Hepatocyte (in vitro differentiated cells): ENCODE measurements around the gene CRHR1. TPM values are rescaled to one million over a fixed set of nuclear protein-coding genes. Genes with fewer than 3 reads are reported as not detected.

Experiments
- DNase-seq: peaks from one replicate; pipeline ENCODE4 v3.0.0-alpha.2; 2016; ENCODE audit warnings: low spot score
- H2AFZ ChIP-seq: fragments of 200-600 bp; sonication (generic); 2 replicates; pipeline ENCODE4 v1.6.0; 2016; ENCODE audit warnings: antibody characterized with exemption, mild to moderate bottlenecking
- H3K27ac ChIP-seq: fragments of 200-600 bp; sonication (generic); 2 replicates; pipeline ENCODE4 v1.5.1; 2016; ENCODE audit warnings: mild to moderate bottlenecking
- H3K27me3 ChIP-seq: fragments of 200-600 bp; sonication (generic); 2 replicates; pipeline ENCODE4 v1.6.1; 2016
- H3K36me3 ChIP-seq: fragments of 200-600 bp; sonication (generic); replicated peaks from 2 replicates; pipeline ENCODE4 v1.5.1; 2016; ENCODE audit warnings: low read depth; ENCODE audit not compliant: insufficient read depth
- H3K4me1 ChIP-seq: fragments of 200-600 bp; sonication (generic); 2 replicates; pipeline ENCODE4 v1.5.1; 2016; ENCODE audit warnings: mild to moderate bottlenecking, moderate library complexity; ENCODE audit not compliant: insufficient read depth
- H3K4me2 ChIP-seq: fragments of 200-600 bp; sonication (generic); 2 replicates; pipeline ENCODE4 v1.6.0; 2016
- H3K4me3 ChIP-seq: fragments of 200-600 bp; sonication (generic); 2 replicates; pipeline ENCODE4 v1.5.1; 2016; ENCODE audit warnings: mild to moderate bottlenecking
- H3K79me2 ChIP-seq: fragments of 200-600 bp; sonication (generic); 2 replicates; pipeline ENCODE4 v1.6.0; 2017; ENCODE audit warnings: mild to moderate bottlenecking
- H3K9me2 ChIP-seq: fragments of 200-600 bp; sonication (generic); replicated peaks from 2 replicates; pipeline ENCODE4 v1.6.0; 2017; ENCODE audit warnings: mild to moderate bottlenecking; ENCODE audit not compliant: insufficient read depth
- H3K9me3 ChIP-seq: fragments of 200-600 bp; sonication (generic); 2 replicates; pipeline ENCODE4 v1.5.1; 2016; ENCODE audit warnings: low read depth, mild to moderate bottlenecking
- H4K20me1 ChIP-seq: fragments of 200-600 bp; sonication (generic); 2 replicates; pipeline ENCODE4 v1.6.0; 2016; ENCODE audit warnings: mild to moderate bottlenecking; ENCODE audit not compliant: insufficient read depth, poor library complexity, severe bottlenecking
- EZH2 ChIP-seq: fragments of 200-600 bp; sonication (generic); IDR thresholded peaks from 2 replicates; pipeline ENCODE4 v1.6.1; 2016; ENCODE audit warnings: antibody characterized with exemption, mild to moderate bottlenecking, borderline replicate concordance
- EZH2phosphoT487 ChIP-seq: fragments of 200-600 bp; sonication (generic); IDR thresholded peaks from one replicate; pipeline ENCODE4 v1.6.1; 2018; ENCODE audit warnings: antibody characterized with exemption, mild to moderate bottlenecking, low read depth, moderate library complexity; ENCODE audit not compliant: unreplicated experiment, severe bottlenecking
- WGBS: methylation state at CpG from one replicate; pipeline ENCODE4 v1.1.6; 2016; ENCODE audit warnings: low lambda C conversion rate; ENCODE audit errors: missing lambda C conversion rate; 5-methylcytosine and 5-hydroxymethylcytosine counted together
- polyA plus RNA-seq: library from polyadenylated mRNA; unstranded; fragments of >200 nt; fragmentation: Nextera tagmentation; extraction: Ambion mirVana; gene quantifications from 2 replicates; pipeline ENCODE4 v1.2.1, GENCODE V29; 2016
- total RNA-seq: library from RNA; depleted of rRNA; stranded (reverse); fragments of >200 nt; gene quantifications from 2 replicates; pipeline ENCODE4 v1.2.3, GENCODE V29; 2014
- TF ChIP-seq, protein P1 (sequence below): fragments of 200-600 bp; sonication (generic); IDR thresholded peaks from 2 replicates; pipeline ENCODE4 v1.5.1; 2016; ENCODE audit warnings: antibody characterized with exemption, mild to moderate bottlenecking; ENCODE audit not compliant: poor library complexity

CRHR1 gene
- total and polyA plus RNA-seq, 2 experiments from 2014 or later: not detected

DNA sequence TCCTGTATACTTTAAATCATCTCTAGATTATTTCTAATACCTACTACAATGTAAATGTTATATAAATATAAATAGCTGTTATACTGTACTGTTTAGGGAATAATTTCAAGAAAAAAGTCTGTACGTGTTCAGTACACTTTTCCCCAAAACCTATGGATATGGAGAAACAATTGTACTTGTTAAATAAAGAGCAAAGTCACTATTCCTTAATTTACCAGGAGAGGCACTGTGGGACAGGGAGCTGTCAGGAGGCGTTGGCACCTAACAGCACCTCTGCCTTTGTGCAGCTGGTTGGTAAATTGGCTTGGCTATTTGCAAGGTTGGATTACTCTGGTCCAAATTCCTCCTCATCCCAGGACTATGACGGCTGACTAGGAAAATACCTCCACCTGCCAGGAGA lies 28.0 kb downstream of the CRHR1 start:
- Histone ChIP-seq H3K79me2 (no peaks in the 10 kb centered on the region), H2AFZ (no peak overlapping the region), H3K27me3 (peaks cover 3% of the 10 kb centered on the region), H3K4me3 (no peak overlapping the region), H3K9me2 (no peaks in the 10 kb centered on the region), H3K27ac (no peak overlapping the region), H3K4me2 (no peak overlapping the region), H3K4me1 (no peaks in the 10 kb centered on the region), H3K9me3 (no peaks in the 10 kb centered on the region), H4K20me1 (no peaks in the 10 kb centered on the region), H3K36me3 (no peaks in the 10 kb centered on the region)
- TF ChIP-seq EZH2phosphoT487 (no peak), EZH2 (no peak)
- TF ChIP-seq, protein P1, sequence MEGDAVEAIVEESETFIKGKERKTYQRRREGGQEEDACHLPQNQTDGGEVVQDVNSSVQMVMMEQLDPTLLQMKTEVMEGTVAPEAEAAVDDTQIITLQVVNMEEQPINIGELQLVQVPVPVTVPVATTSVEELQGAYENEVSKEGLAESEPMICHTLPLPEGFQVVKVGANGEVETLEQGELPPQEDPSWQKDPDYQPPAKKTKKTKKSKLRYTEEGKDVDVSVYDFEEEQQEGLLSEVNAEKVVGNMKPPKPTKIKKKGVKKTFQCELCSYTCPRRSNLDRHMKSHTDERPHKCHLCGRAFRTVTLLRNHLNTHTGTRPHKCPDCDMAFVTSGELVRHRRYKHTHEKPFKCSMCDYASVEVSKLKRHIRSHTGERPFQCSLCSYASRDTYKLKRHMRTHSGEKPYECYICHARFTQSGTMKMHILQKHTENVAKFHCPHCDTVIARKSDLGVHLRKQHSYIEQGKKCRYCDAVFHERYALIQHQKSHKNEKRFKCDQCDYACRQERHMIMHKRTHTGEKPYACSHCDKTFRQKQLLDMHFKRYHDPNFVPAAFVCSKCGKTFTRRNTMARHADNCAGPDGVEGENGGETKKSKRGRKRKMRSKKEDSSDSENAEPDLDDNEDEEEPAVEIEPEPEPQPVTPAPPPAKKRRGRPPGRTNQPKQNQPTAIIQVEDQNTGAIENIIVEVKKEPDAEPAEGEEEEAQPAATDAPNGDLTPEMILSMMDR: no peak
- WGBS: 71% methylated on average over 3 of the region's 3 CpGs
- no peak for DNase-seq

DNA sequence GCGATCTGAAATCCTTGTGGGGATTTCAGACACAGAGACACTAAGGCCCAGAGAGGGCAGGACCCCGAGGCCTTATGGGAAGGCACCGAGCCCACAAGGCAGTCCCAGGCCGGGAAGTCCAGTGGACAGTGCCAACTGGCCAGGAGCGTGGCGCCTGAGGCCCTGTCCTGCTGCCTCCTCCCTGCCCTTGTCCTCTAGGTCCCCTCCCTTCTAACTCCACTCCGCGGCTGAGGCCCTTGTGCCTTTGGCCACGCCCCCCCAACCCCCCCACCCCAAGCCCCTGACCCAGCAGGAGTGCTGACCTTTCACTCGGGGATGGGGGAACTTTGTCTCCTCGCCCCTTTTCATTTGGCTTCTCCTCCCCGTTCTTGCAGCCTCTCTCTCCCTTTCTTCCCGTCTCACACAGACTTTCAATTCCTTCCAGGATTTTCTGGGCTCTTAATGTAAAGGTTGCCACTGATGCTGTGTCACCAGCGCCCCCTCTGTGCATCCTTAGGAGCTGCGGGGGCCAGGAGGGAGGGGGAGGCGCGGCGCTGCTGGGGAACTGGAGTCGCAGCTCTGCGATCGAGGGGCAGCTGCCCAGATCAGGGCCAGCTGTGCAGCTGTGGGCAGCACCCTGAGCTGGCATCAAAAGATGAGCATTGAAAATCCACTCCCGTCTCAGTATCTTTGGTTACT lies 29.1 kb downstream of the CRHR1 start:
- Histone ChIP-seq H2AFZ (no peak overlapping the region), H3K36me3 (no peaks in the 10 kb centered on the region), H3K27me3 (peaks cover 3% of the 10 kb centered on the region), H3K9me2 (no peaks in the 10 kb centered on the region), H3K4me2 (no peak overlapping the region), H3K27ac (no peak overlapping the region), H3K9me3 (no peaks in the 10 kb centered on the region), H3K4me1 (no peaks in the 10 kb centered on the region), H4K20me1 (no peaks in the 10 kb centered on the region), H3K4me3 (no peak overlapping the region), H3K79me2 (no peaks in the 10 kb centered on the region)
- no peak for DNase-seq
- TF ChIP-seq, protein P1: peak; percentile 35
- TF ChIP-seq EZH2: no peak
- 27% methylated on average over 17 of the region's 22 CpGs for WGBS

DNA sequence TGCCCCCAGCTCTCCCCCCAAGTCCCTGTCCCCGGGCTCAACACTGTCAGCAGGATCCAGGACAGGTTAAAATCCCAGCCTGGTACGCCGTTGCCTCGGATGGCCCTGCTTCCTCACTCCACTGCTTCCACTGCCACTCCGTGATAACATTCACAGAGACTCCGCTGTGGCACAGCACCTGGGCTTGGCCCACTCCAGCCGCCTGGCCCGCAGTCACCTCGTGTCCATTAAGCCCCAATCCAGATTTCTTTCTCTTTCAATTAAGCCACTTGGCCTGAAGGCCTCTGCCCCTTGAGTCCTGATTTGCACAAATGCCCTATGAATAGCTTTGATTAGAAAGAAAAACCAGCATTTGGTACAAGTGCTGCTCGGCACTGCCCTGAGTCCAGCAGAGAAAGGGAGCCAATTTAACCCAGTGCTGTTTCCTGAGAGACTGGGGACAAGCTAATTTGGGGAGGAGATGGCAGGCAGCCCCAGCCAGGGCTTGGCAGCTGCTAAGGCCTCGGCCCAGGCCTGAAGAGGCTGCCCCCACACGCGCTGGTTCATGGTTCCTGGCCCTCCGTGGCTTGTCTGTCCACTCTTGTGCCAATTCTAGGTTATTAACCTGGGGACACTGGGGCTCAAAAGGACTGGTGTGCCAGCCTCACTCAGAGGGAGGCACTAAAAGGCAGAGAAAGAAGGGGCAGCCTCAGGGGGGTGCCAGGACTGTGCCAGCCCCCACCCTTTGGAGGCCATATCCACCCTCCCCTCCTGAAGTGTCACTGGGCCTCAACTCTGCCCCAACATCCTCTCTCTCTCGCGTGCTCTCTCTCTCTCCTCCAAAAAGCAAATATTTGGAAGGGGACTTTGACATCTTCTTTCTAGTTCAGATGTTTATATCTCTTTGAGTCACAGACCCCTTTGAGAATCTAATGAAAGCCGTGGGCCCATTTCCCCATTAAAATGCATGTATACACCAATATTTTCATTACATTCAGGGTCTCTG lies 30.8 kb downstream of the CRHR1 start:
- Histone ChIP-seq H3K9me3 (no peaks in the 10 kb centered on the region), H3K27ac (no peak overlapping the region), H3K4me1 (no peaks in the 10 kb centered on the region), H3K9me2 (no peaks in the 10 kb centered on the region), H2AFZ (no peak overlapping the region), H3K79me2 (no peaks in the 10 kb centered on the region), H3K36me3 (no peaks in the 10 kb centered on the region), H3K4me3 (no peak overlapping the region), H4K20me1 (no peaks in the 10 kb centered on the region), H3K27me3 (peaks cover 3% of the 10 kb centered on the region), H3K4me2 (no peak overlapping the region)
- DNase-seq: no peak
- WGBS: 85% methylated on average over 17 of the region's 17 CpGs
- no peak for TF ChIP-seq EZH2
- no peak for TF ChIP-seq EZH2phosphoT487
- TF ChIP-seq, protein P1: no peak
